Astrocyte of the cerebellum (primary cell): Measurements from ENCODE around the gene TNFRSF4.
"Not testable (repeated sequence)": the region's sequence is repeated elsewhere in the genome, so short reads cannot be mapped to it uniquely, and the experiment has no call there.

Experiments
- DNase-seq: peaks from one replicate; pipeline ENCODE4 v3.0.0-alpha.2; 2011; ENCODE audit warnings: low read depth
- H3K4me3 ChIP-seq: 2 replicates; pipeline ENCODE4 v1.5.1; 2011; ENCODE audit warnings: mild to moderate bottlenecking, low read depth, low read length, moderate library complexity
- CTCF ChIP-seq: IDR thresholded peaks from 2 replicates; pipeline ENCODE4 v1.5.1; 2012; ENCODE audit warnings: low read length, low read depth, moderate library complexity, mild to moderate bottlenecking; ENCODE audit errors: missing control alignments
- in situ Hi-C: cut with HindIII; loops from 2 replicates; pipeline ENCODE4 v1.10.0; 2017; ENCODE audit warnings: low sequenced_read_pairs

The TNFRSF4 gene

DNA sequence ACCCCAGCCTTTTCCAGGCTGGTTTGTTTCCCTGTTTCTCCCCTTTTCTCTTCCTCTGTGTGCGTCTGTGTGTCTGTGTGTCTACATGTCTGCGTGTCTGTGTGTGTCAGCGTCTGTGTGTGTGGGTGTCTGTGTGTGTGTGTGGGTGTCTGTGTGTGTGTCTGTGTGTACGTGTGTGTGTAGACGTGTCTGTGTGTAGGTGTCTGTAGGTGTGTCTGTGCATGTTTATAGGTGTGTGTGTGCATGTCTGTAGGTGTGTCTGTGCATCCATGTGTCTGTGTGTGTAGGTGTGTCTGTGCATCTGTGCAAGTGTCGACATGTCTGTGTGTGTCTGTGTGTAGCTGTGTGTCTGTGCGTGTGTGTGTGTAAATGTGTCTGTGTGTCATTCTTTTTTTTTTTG, 37.0 kb downstream of the TNFRSF4 start:
- in situ Hi-C loops: no loop called here
- H3K4me3 ChIP-seq: no peak overlapping the region
- DNase-seq: no peak
- TF ChIP-seq CTCF: no peak

- DNase-seq, H3K4me3 ChIP-seq, in situ Hi-C loops: not testable (repeated sequence)
Measured at GRCh38 chr1:1176063-1176761, 37.7 kb downstream of the TNFRSF4 start.

DNA sequence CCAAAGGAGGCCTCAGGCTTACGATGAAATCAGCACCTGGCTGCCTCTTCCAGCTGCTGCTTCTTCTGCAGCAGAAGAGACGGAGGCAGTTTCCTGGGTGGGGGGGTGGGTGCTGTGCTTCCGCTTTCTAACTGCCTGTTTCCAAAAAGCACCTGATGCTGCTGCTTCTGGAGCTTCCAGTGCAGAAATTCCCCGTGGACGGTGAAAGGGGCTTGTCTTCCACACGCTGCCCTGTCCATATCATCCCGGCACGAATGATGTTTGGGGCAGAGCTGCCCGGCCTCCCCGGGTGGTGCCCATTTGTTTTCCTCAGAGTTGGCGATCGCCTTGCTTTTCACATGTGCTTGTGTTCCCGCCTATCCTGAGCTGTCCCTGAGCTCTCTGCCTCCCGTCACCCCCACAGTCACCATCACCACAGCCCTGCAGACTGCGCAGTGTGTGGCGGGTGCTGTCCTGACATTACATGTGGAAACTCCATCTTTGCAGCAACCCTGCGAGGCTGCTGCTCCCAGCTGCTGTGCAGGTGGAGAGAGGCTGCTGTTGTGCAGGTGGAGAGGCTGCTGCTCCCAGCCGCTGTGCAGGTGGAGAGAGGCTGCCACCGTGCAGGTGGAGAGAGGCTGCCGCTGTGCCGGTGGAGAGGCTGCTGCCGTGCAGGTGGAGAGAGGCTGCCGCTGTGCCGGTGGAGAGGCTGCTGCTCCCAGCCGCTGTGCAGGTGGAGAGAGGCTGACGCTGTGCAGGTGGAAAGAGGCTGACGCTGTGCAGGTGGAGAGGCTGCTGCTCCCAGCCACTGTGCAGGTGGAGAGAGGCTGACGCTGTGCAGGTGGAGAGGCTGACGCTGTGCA, 38.5 kb downstream of the TNFRSF4 start:
- in situ Hi-C loops: no loop called here
- no peak for DNase-seq
- no peak for TF ChIP-seq CTCF
- no peak overlapping the region for H3K4me3 ChIP-seq

GRCh38 chr1:1173793-1174415, 40.0 kb downstream of the TNFRSF4 start, which contains the start of gene TTLL10:
Gene TTLL10 (plus strand): TSS chr1:1173880. CDS start chr1:1179216, 5,336 bp downstream.
- in situ Hi-C loops: no loop called here
- DNase-seq: no peak

DNA sequence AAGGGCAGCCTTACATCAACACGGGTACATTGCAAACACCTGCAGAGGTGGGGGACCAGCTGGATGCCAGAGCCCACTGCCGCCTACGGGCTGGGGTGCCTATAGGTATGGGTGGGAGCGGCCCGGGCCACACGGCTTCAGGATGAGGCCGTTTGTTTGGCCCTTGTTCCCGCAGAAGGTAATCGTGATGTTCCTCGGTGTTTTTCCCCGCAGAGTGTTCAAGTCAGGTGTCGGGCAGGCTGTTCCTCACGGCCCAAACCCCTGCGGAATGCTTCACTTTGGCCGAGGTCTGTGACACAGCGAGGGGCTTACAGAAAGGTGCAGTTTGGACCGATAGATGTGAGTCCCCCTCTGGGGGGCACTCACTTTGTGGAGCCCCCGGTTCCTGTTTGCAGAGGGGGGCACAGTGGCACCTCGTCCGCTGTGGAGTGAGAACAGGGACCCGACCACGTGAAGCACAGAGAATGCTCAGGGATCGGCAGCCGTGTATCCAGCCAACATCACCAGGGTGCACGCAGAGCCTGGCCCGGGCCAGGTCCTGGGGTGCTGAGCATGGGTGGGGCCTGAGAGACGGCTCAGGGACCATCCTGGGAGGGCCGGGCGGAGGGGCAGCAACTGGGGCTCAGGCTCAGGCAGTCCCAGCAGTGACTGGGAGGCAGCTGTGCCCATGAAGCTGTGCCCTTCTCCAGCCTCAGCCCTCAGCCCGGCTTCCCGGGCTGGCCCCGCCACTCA, 40.7 kb downstream of the TNFRSF4 start:
- no peak for TF ChIP-seq CTCF
- in situ Hi-C loops: no loop called here
- no peak overlapping the region for H3K4me3 ChIP-seq
- DNase-seq: no peak

More at GRCh38 chr1:1173793-1174415, 40.0 kb downstream of the TNFRSF4 start, which contains the start of gene TTLL10:
- no peak for TF ChIP-seq CTCF
- H3K4me3 ChIP-seq: no peak within 1 kb of the TSS

- H3K4me3 ChIP-seq: no peak overlapping the region
- TF ChIP-seq CTCF: no peak
- DNase-seq: no peak
- in situ Hi-C loops: no loop called here
Measured at GRCh38 chr1:1171546-1172340, 42.2 kb downstream of the TNFRSF4 start.
